GM18507 (cell line): ENCODE measurements around the gene FDXACB1.

Source experiments
- DNase-seq: peaks from one replicate; pipeline ENCODE4 v3.0.0; 2011; ENCODE audit warnings: low read depth; ENCODE audit not compliant: insufficient read length; ENCODE audit errors: extremely low spot score
- FAIRE-seq: peaks from 2 replicates; lab custom pipeline; 2011; peaks lifted over from hg19 to GRCh38; lab: Jason Lieb, UNC

FDXACB1 gene

GRCh38 chr11:111878849-111879636, at the start of gene FDXACB1, which contains the start of gene CFAP68:
FDXACB1 (minus strand) TSS chr11:111879165; CDS start chr11:111879132, 33 bp downstream.
CFAP68 (plus strand) TSS chr11:111879541; CDS start chr11:111879561, 20 bp downstream.
- DNase-seq: peak; percentile 90

GRCh38 chr11:111926505-111927391, 47.8 kb upstream of the FDXACB1 start:
- peak; percentile 86 for FAIRE-seq
- DNase-seq: peak; percentile 98

More at GRCh38 chr11:111878849-111879636, at the start of gene FDXACB1, which contains the start of gene CFAP68:
- peak; percentile 96 for FAIRE-seq

- no peak for FAIRE-seq
These were observed 47.0 kb upstream of the FDXACB1 start for GRCh38 chr11:111925953-111926352.

GRCh38 chr11:111923951-111924350, 45.0 kb upstream of the FDXACB1 start:
- FAIRE-seq (no peak), DNase-seq (no peak)

More at GRCh38 chr11:111925953-111926352, 47.0 kb upstream of the FDXACB1 start:
- no peak for DNase-seq

- FAIRE-seq (no peak), DNase-seq (no peak)
These were observed 44.4 kb upstream of the FDXACB1 start for GRCh38 chr11:111923351-111923788.

GRCh38 chr11:111922803-111923202, 43.8 kb upstream of the FDXACB1 start:
- no peak for DNase-seq
- no peak for FAIRE-seq

GRCh38 chr11:111921541-111922230, 42.7 kb upstream of the FDXACB1 start:
- FAIRE-seq (no peak), DNase-seq (no peak)

GRCh38 chr11:111920908-111921307, 41.9 kb upstream of the FDXACB1 start:
- FAIRE-seq: no peak

GRCh38 chr11:111918390-111919256, 39.7 kb upstream of the FDXACB1 start, which contains the start of gene C11orf52:
C11orf52 (plus strand) TSS chr11:111918913; CDS start chr11:111918973, 60 bp downstream.
- FAIRE-seq (no peak), DNase-seq (no peak)

More at GRCh38 chr11:111920908-111921307, 41.9 kb upstream of the FDXACB1 start:
- no peak for DNase-seq

- FAIRE-seq (no peak), DNase-seq (no peak)
These were observed 38.8 kb upstream of the FDXACB1 start for GRCh38 chr11:111917788-111918187.

GRCh38 chr11:111917312-111917711, 38.3 kb upstream of the FDXACB1 start:
- DNase-seq (no peak), FAIRE-seq (no peak)

- FAIRE-seq: no peak
- DNase-seq: no peak
These were observed 37.8 kb upstream of the FDXACB1 start for GRCh38 chr11:111916768-111917167.

GRCh38 chr11:111913997-111914396, 35.0 kb upstream of the FDXACB1 start:
- no peak for DNase-seq
- no peak for FAIRE-seq

GRCh38 chr11:111913031-111913861, 34.3 kb upstream of the FDXACB1 start:
- no peak for DNase-seq
- FAIRE-seq: no peak

- no peak for FAIRE-seq
These were observed 33.6 kb upstream of the FDXACB1 start, which contains the start of gene HSPB2 for GRCh38 chr11:111912535-111912934. HSPB2 (plus strand) TSS chr11:111912734; CDS start chr11:111912830, 96 bp downstream.

GRCh38 chr11:111911563-111912401, 32.8 kb upstream of the FDXACB1 start, which contains the start of gene CRYAB:
CRYAB (minus strand) TSS chr11:111911770; CDS start chr11:111911724, 46 bp downstream.
- FAIRE-seq (no peak), DNase-seq (no peak)

More at GRCh38 chr11:111912535-111912934, 33.6 kb upstream of the FDXACB1 start, which contains the start of gene HSPB2:
- no peak for DNase-seq
